ES-I3 (cell line): ENCODE data around the gene CCNB2.
"Not testable (repeated sequence)": the region's sequence is repeated elsewhere in the genome, so short reads cannot be mapped to it uniquely, and the experiment has no call there.

Experiments
- H3K36me3 ChIP-seq: 2 replicates; pipeline ENCODE4 v1.6.1; 2013; ENCODE audit warnings: mild to moderate bottlenecking, low read length, control low read depth, moderate library complexity; ENCODE audit not compliant: insufficient read depth
- H3K4me1 ChIP-seq: 2 replicates; pipeline ENCODE4 v1.6.1; 2013; ENCODE audit warnings: mild to moderate bottlenecking, control low read depth, low read length; ENCODE audit not compliant: insufficient read depth
- H3K9ac ChIP-seq: 2 replicates; pipeline ENCODE4 v1.6.1; 2013; ENCODE audit warnings: low read depth, mild to moderate bottlenecking, low read length, moderate library complexity
- H3K9me3 ChIP-seq: 2 replicates; pipeline ENCODE4 v1.6.1; 2013; ENCODE audit warnings: mild to moderate bottlenecking, low read length, moderate library complexity; ENCODE audit not compliant: control insufficient read depth, insufficient read depth

Gene CCNB2

GRCh38 chr15:59148153-59148833 is 43.3 kb downstream of the CCNB2 start:
- peaks cover 7% of the 10 kb centered on the region; the same call in 1 of the 2 replicates for H3K36me3 ChIP-seq
- H3K4me1 ChIP-seq: peaks cover 5% of the 10 kb centered on the region; the same call in 1 of the 2 replicates
- no peaks in the 10 kb centered on the region for H3K9me3 ChIP-seq
- no peak overlapping the region for H3K9ac ChIP-seq

GRCh38 chr15:59150185-59150584 is 45.2 kb downstream of the CCNB2 start:
- Histone ChIP-seq H3K4me1 (peaks cover 5% of the 10 kb centered on the region; the same call in 1 of the 2 replicates), H3K36me3 (peaks cover 9% of the 10 kb centered on the region; the same call in 1 of the 2 replicates), H3K9me3 (no peaks in the 10 kb centered on the region), H3K9ac (no peak overlapping the region)

DNA sequence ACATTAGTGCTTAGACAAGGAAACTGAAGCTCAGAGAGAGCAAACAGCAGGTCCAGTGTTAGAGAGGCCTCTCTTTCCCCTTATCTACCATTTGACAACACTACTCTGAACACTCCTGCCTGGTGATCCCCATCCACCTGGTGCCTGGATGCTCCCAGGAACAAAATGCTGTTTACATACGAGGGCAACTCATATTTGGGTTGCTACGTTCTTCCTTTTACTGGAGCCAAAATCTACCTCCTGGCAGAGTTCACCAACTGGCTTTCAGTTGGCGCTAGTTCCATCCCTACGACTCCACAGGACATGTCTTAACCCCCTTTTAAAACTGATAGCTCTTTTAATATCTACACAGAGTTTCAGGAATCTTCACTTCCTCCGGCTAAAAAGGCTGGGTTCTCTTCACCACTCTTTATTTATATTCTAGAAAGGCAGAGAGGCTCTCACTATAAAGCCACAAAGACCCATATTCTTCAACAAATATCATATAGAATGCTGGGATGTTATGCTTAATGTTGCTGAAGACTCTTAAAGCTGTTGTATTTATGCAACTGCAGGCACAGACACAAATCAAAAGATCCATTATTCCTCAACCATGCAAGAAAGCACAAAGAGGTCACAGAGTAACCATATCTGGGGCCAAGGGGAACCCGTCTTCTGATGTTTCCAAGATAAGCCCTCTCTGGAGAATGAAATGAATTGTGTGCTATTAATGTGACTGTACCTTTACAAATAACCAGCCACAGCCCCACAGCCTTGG is 47.9 kb downstream of the CCNB2 start:
- Histone ChIP-seq H3K4me1 (peaks cover 5% of the 10 kb centered on the region; the same call in 1 of the 2 replicates), H3K9me3 (no peaks in the 10 kb centered on the region), H3K36me3 (peaks cover 7% of the 10 kb centered on the region; the same call in 1 of the 2 replicates), H3K9ac (no peak overlapping the region)

- H3K9me3 ChIP-seq: no peaks in the 10 kb centered on the region
- H3K4me1 ChIP-seq: peaks cover 2% of the 10 kb centered on the region; the same call in 1 of the 2 replicates
- no peak overlapping the region for H3K9ac ChIP-seq
- H3K36me3 ChIP-seq: peaks cover 7% of the 10 kb centered on the region; the same call in 1 of the 2 replicates
These were observed 48.5 kb downstream of the CCNB2 start for GRCh38 chr15:59153466-59153865.

DNA sequence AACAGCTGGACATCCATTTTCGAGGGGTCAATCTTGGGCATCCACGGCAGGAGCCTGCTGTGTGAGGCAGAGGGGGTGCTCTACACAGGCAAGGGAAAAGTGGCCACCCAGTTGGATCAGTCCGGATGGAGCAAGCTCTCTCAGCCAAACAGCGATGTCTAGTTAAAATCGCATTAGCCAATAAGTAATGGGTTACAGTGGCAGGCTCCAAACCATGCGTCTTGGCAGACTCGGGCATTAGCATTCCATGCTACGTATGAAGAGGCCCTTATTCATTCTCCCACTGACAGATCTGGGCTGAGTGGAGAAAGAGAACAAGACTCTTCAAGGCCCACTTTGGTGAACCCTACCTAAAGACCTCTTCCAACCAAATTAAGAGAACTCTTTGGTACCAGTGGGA is 49.3 kb downstream of the CCNB2 start:
- Histone ChIP-seq H3K36me3 (peaks cover 7% of the 10 kb centered on the region; the same call in 1 of the 2 replicates), H3K9me3 (no peaks in the 10 kb centered on the region), H3K4me1 (no peaks in the 10 kb centered on the region), H3K9ac (no peak overlapping the region)

DNA sequence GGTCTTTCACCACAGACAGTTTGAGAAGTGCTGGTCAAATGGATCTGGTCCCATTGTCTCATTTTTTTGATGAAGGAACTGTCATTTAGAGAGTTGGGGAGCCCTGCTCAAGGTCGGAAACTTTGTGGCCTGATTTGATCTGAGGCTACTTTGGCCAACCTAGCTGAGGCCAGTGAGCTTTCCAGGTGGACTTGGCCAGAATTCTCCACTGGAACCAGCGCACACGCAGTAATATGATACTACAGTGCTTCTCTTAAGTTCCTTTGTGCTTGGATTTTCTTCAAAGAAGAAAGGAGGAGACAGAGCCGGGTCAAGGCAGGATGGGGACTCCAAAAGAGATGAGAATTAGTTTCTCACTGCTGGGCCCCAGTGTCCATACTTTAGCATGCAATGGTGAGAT is 50.5 kb downstream of the CCNB2 start:
- no peaks in the 10 kb centered on the region for H3K4me1 ChIP-seq
- H3K9ac ChIP-seq: no peak overlapping the region
- peaks cover 7% of the 10 kb centered on the region; the same call in 1 of the 2 replicates for H3K36me3 ChIP-seq
- H3K9me3 ChIP-seq: no peaks in the 10 kb centered on the region

- no peaks in the 10 kb centered on the region for H3K9me3 ChIP-seq
- H3K4me1 ChIP-seq: no peaks in the 10 kb centered on the region
- no peak overlapping the region for H3K9ac ChIP-seq
- peaks cover 6% of the 10 kb centered on the region; the same call in 1 of the 2 replicates for H3K36me3 ChIP-seq
These were observed 52.5 kb downstream of the CCNB2 start for GRCh38 chr15:59157396-59157795.

- no peak overlapping the region for H3K9ac ChIP-seq
- H3K9me3 ChIP-seq: no peaks in the 10 kb centered on the region
- no peaks in the 10 kb centered on the region for H3K4me1 ChIP-seq
- H3K36me3 ChIP-seq: peaks cover 2% of the 10 kb centered on the region; the same call in 1 of the 2 replicates
These were observed 53.1 kb downstream of the CCNB2 start for GRCh38 chr15:59157840-59158700.

- Histone ChIP-seq H3K4me1 (no peaks in the 10 kb centered on the region), H3K36me3 (peaks cover 2% of the 10 kb centered on the region; the same call in 1 of the 2 replicates)
These were observed 53.7 kb downstream of the CCNB2 start for GRCh38 chr15:59158701-59159034.

DNA sequence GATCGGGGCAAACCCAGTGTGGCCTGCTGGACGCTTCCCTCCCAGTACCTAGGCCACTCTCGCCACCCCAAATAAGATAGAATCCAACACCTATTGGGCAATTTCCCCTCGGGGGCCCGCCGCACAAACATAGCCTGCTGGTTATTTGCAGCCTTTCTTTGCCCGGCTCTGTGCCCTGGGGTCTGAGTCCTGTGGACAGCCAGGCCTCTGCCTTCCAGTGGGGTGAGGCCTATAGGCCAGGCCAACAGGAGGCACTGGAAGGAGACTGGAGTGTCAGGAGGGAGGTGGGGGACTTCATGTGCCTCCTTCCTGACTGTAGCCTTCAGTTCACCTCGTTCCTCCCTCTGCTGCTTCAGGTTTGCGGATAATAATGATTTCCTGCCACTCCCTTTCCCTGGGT is 54.3 kb downstream of the CCNB2 start:
- no peak overlapping the region for H3K9ac ChIP-seq
- H3K9me3 ChIP-seq: no peaks in the 10 kb centered on the region
- no peaks in the 10 kb centered on the region for H3K4me1 ChIP-seq
- no peaks in the 10 kb centered on the region; the same call in 1 of the 2 replicates for H3K36me3 ChIP-seq

More at GRCh38 chr15:59158701-59159034, 53.7 kb downstream of the CCNB2 start:
- Histone ChIP-seq H3K9me3 (no peaks in the 10 kb centered on the region), H3K9ac (no peak overlapping the region)

- Histone ChIP-seq H3K36me3 (no peaks in the 10 kb centered on the region; the same call in 1 of the 2 replicates), H3K9ac (no peak overlapping the region)
These were observed 56.1 kb downstream of the CCNB2 start for GRCh38 chr15:59160880-59161593.

GRCh38 chr15:59162080-59162479 is 57.1 kb downstream of the CCNB2 start:
- not testable (repeated sequence) for H3K36me3 ChIP-seq

More at GRCh38 chr15:59160880-59161593, 56.1 kb downstream of the CCNB2 start:
- no peaks in the 10 kb centered on the region for H3K9me3 ChIP-seq
- H3K4me1 ChIP-seq: peaks cover 7% of the 10 kb centered on the region

DNA sequence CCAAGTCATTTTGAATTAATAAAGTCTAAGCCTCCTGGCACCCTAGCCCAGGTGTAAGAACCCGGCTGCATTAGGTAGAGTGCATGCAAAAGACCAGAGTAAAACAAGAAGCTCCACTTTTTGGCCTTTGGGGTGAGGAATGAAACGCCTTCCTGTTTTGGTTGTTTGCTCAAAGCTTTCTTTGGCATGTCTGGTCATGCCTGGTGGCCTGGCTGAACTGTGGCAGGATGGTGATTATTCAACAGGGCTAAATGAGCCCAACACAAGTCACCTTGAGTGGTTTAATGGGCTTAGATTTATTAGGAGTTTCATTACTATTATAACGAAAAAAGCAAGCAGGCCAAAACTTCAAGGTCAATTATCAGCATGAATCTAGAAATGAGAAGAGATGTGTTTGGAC is 60.8 kb downstream of the CCNB2 start:
- Histone ChIP-seq H3K9me3 (no peaks in the 10 kb centered on the region), H3K4me1 (peaks cover 10% of the 10 kb centered on the region), H3K9ac (no peak overlapping the region), H3K36me3 (no peaks in the 10 kb centered on the region; the same call in none of the 2 replicates)

More at GRCh38 chr15:59162080-59162479, 57.1 kb downstream of the CCNB2 start:
- H3K9ac ChIP-seq, H3K4me1 ChIP-seq, H3K9me3 ChIP-seq: not testable (repeated sequence)
